Lower lobe of right lung (tissue), 2 donors: ENCODE results near the gene RBFOX1. TPM values are rescaled to one million over a fixed set of nuclear protein-coding genes. Genes with fewer than 3 reads are reported as not detected.

Source experiments
- ATAC-seq, 2 donors: fragments of 200-7000 bp; cut with Tn5 transposase; one replicate each; pipeline ENCODE4 v1.9.1; 2020 to 2022; ENCODE audit warnings: mild to moderate bottlenecking in 2 of 2, moderate library complexity in 2 of 2
- DNase-seq: peaks from one replicate; pipeline ENCODE4 v3.0.0-alpha.2; 2020
- H3K27ac ChIP-seq: fragments of 200-600 bp; one replicate; pipeline ENCODE4 v1.8.0; 2022
- H3K27me3 ChIP-seq: fragments of 200-600 bp; one replicate; pipeline ENCODE4 v1.8.0; 2022; ENCODE audit warnings: low read depth
- H3K36me3 ChIP-seq: fragments of 200-600 bp; one replicate; pipeline ENCODE4 v1.8.0; 2022; ENCODE audit warnings: mild to moderate bottlenecking
- H3K4me1 ChIP-seq: fragments of 200-600 bp; one replicate; pipeline ENCODE4 v1.8.0; 2022
- H3K4me3 ChIP-seq: fragments of 200-600 bp; one replicate; pipeline ENCODE4 v1.8.0; 2022; ENCODE audit warnings: mild to moderate bottlenecking
- H3K9me3 ChIP-seq: fragments of 200-600 bp; one replicate; pipeline ENCODE4 v1.8.0; 2022
- CTCF ChIP-seq: fragments of 200-600 bp; IDR thresholded peaks from one replicate; pipeline ENCODE4 v1.8.0; 2022; ENCODE audit warnings: antibody characterized with exemption, mild to moderate bottlenecking
- intact Hi-C: fragments of 100-400 bp; cut with DNase I; formaldehyde crosslinking; loops from one replicate; pipeline ENCODE4 v1.11.0; 2022
- total RNA-seq: library from RNA; stranded (reverse); fragmentation: NEBNext Ultra II Directional; extraction: Animal tissue kit (Norgen Biotek cat#: 25700); gene quantifications from one replicate; pipeline ENCODE4 v1.2.1, GENCODE V29; 2021
- donor health status: DM: no; HTN: yes; CAD: no; lungs with severe emphysema.

The RBFOX1 gene
- total RNA-seq, 1 donor from 2014 or later = not detected

GRCh38 chr16:7605812-7606211 is 273.2 kb downstream of the RBFOX1 start:
- no peaks in the 10 kb centered on the region for H3K9me3 ChIP-seq
- no peaks in the 10 kb centered on the region for H3K4me1 ChIP-seq
- no peaks in the 10 kb centered on the region for H3K36me3 ChIP-seq
- intact Hi-C loops = no loop called here
- H3K27ac ChIP-seq = no peak overlapping the region
- no peaks in the 10 kb centered on the region for H3K27me3 ChIP-seq
- ATAC-seq = no peak
- no peak for DNase-seq
- no peak for TF ChIP-seq CTCF
- no peak overlapping the region for H3K4me3 ChIP-seq

GRCh38 chr16:7612671-7613070 is 280.0 kb downstream of the RBFOX1 start:
- ATAC-seq (no peak), DNase-seq (no peak)
- H3K4me3 ChIP-seq = no peak overlapping the region
- no peak for TF ChIP-seq CTCF
- H3K4me1 ChIP-seq = no peaks in the 10 kb centered on the region
- no peaks in the 10 kb centered on the region for H3K27me3 ChIP-seq
- intact Hi-C loops = no loop called here
- no peak overlapping the region for H3K27ac ChIP-seq
- no peaks in the 10 kb centered on the region for H3K9me3 ChIP-seq
- no peaks in the 10 kb centered on the region for H3K36me3 ChIP-seq

GRCh38 chr16:7613518-7613917 is 280.9 kb downstream of the RBFOX1 start:
- H3K27me3 ChIP-seq = no peaks in the 10 kb centered on the region
- DNase-seq = no peak
- H3K4me1 ChIP-seq = no peaks in the 10 kb centered on the region
- H3K27ac ChIP-seq = no peak overlapping the region
- intact Hi-C loops = no loop called here
- TF ChIP-seq CTCF = no peak
- H3K4me3 ChIP-seq = no peak overlapping the region
- no peaks in the 10 kb centered on the region for H3K36me3 ChIP-seq
- ATAC-seq = no peak
- no peaks in the 10 kb centered on the region for H3K9me3 ChIP-seq

GRCh38 chr16:7614021-7614795 is 281.6 kb downstream of the RBFOX1 start:
- no peak for DNase-seq
- intact Hi-C loops = no loop called here
- no peak for TF ChIP-seq CTCF
- Histone ChIP-seq H3K4me1 (no peaks in the 10 kb centered on the region), H3K27ac (no peak overlapping the region), H3K36me3 (no peaks in the 10 kb centered on the region), H3K27me3 (no peaks in the 10 kb centered on the region), H3K4me3 (no peak overlapping the region), H3K9me3 (no peaks in the 10 kb centered on the region)
- ATAC-seq = no peak

GRCh38 chr16:7615565-7615964 is 282.9 kb downstream of the RBFOX1 start:
- TF ChIP-seq CTCF = no peak
- no peaks in the 10 kb centered on the region for H3K9me3 ChIP-seq
- no peak for DNase-seq
- no peak for ATAC-seq
- no peak overlapping the region for H3K4me3 ChIP-seq
- intact Hi-C loops = no loop called here
- no peak overlapping the region for H3K27ac ChIP-seq
- no peaks in the 10 kb centered on the region for H3K4me1 ChIP-seq
- no peaks in the 10 kb centered on the region for H3K36me3 ChIP-seq
- H3K27me3 ChIP-seq = no peaks in the 10 kb centered on the region
